K562 (cell line): ENCODE results near the gene OCSTAMP. TPM values are rescaled to one million over a fixed set of nuclear protein-coding genes. Genes with fewer than 3 reads are reported as not detected.

Experiments used
- ATAC-seq: fragments of 200-7000 bp; cut with Tn5 transposase; 3 replicates; pipeline ENCODE4 v1.9.1; 2020; ENCODE audit warnings: moderate library complexity
- BruUV-seq: library from RNA; stranded (reverse); fragments of 400-500 nt; replicated peaks from 2 replicates; lab custom pipeline; 2021; lab: Mats Ljungman, UMichigan
- CTCF ChIA-PET: fragments of 300-600 bp; formaldehyde crosslinking; extraction: SDS; loops from one replicate; lab custom pipeline; 2021; ENCODE audit warnings: low intra/inter-chr PET ratio; lab: Yijun Ruan, JAX
- POLR2A ChIA-PET: fragments of 300-600, 350-650 bp; sonication (Branson Sonifier 250); formaldehyde crosslinking; extraction: SDS; loops from one replicate; lab custom pipeline; 2021; ENCODE audit warnings: antibody characterized with exemption, inconsistent platforms; lab: Yijun Ruan, JAX
- DNase-seq, 4 experiments: peaks; one replicate each; pipeline versions ENCODE4 v3.0.0 to v3.0.0-alpha.2; 2011 to 2018; ENCODE audit warnings: low spot score in 3 of 4, mixed read lengths in 3 of 4; ENCODE audit errors: extremely low read depth in 1 of 4
- FAIRE-seq: peaks from 2 replicates; lab custom pipeline; 2011; peaks lifted over from hg19 to GRCh38; lab: Jason Lieb, UNC
- H2AFZ ChIP-seq: 2 replicates; pipeline ENCODE4 v1.6.0; 2011; ENCODE audit warnings: low read depth, low read length, control low read depth, inconsistent platforms
- H3K27ac ChIP-seq: fragments of 200-600 bp; 3 replicates; pipeline ENCODE4 v1.8.0; 2011; ENCODE audit warnings: low read depth, mild to moderate bottlenecking, control low read depth, inconsistent platforms, low read length, moderate library complexity, mixed read lengths; ENCODE audit errors: extremely low read depth
- H3K27me3 ChIP-seq, 2 experiments: fragments of 300-600 bp in 1 of 2; 2 replicates in 1 of 2; 3 replicates in 1 of 2; pipeline versions ENCODE4 v1.6.0 to v1.8.0; 2011; ENCODE audit warnings: inconsistent platforms in 2 of 2, low read length in 2 of 2, mild to moderate bottlenecking in 1 of 2, mixed read lengths in 1 of 2, moderate library complexity in 1 of 2; ENCODE audit not compliant: control insufficient read depth in 2 of 2, insufficient read depth in 2 of 2
- H3K36me3 ChIP-seq: fragments of 300-600 bp; 3 replicates; pipeline ENCODE4 v1.8.0; 2011; ENCODE audit warnings: mild to moderate bottlenecking, low read length, inconsistent platforms; ENCODE audit not compliant: control insufficient read depth, insufficient read depth
- H3K4me1 ChIP-seq, 2 experiments: fragments of 200-600 bp in 1 of 2; replicated peaks in 1 of 2; 2 replicates in 1 of 2; 3 replicates in 1 of 2; pipeline versions ENCODE4 v1.5.1 to v1.8.0; 2011; ENCODE audit warnings: inconsistent platforms in 2 of 2, low read length in 2 of 2, mild to moderate bottlenecking in 1 of 2, mixed read lengths in 1 of 2, moderate library complexity in 1 of 2; ENCODE audit not compliant: control insufficient read depth in 2 of 2, insufficient read depth in 2 of 2
- H3K4me2 ChIP-seq: 2 replicates; pipeline ENCODE4 v1.6.1; 2011; ENCODE audit warnings: low read length, control low read depth, inconsistent platforms, mixed read lengths; ENCODE audit not compliant: insufficient read depth
- H3K4me3 ChIP-seq: fragments of 200-600 bp; sonication (generic), shearing (Covaris generic); 2 replicates; pipeline ENCODE4 v1.5.1; 2016; ENCODE audit warnings: control low read depth, inconsistent platforms
- H3K79me2 ChIP-seq: fragments of 200-600 bp; 3 replicates; pipeline ENCODE4 v1.8.0; 2011; ENCODE audit warnings: low read length, inconsistent platforms; ENCODE audit not compliant: control insufficient read depth, insufficient read depth
- H3K9ac ChIP-seq, 2 experiments: 2 replicates each; pipeline versions ENCODE4 v1.6.0 to v1.6.1; 2011; ENCODE audit warnings: low read depth in 2 of 2, low read length in 2 of 2, control low read depth in 1 of 2, inconsistent platforms in 1 of 2, mild to moderate bottlenecking in 1 of 2, mixed read lengths in 1 of 2; ENCODE audit not compliant: insufficient read depth in 1 of 2
- H3K9me1 ChIP-seq: one replicate; pipeline ENCODE4 v1.6.0; 2011; ENCODE audit warnings: inconsistent platforms, mild to moderate bottlenecking, low read length, moderate library complexity; ENCODE audit not compliant: control insufficient read depth, insufficient read depth
- H3K9me3 ChIP-seq: replicated peaks from 2 replicates; pipeline ENCODE4 v1.5.1; 2011; ENCODE audit warnings: low read depth, low read length, inconsistent platforms; ENCODE audit not compliant: control insufficient read depth, insufficient read depth
- H4K20me1 ChIP-seq: replicated peaks from 2 replicates; pipeline ENCODE4 v1.6.1; 2011; ENCODE audit warnings: low read length, inconsistent platforms, mixed read lengths; ENCODE audit not compliant: control insufficient read depth, insufficient read depth
- BCOR ChIP-seq: fragments of 450-650 bp; IDR thresholded peaks from 2 replicates; pipeline ENCODE4 v1.6.1; 2016
- CBX2 ChIP-seq: fragments of 200-600 bp; sonication (generic); IDR thresholded peaks from one replicate; pipeline ENCODE4 v1.6.1; 2012; ENCODE audit warnings: mild to moderate bottlenecking, low read length, inconsistent platforms; ENCODE audit not compliant: insufficient read depth, poor library complexity, severe bottlenecking
- ESRRB ChIP-seq: fragments of 250-450 bp; sonication (Bioruptor Pico); IDR thresholded peaks from 2 replicates; pipeline ENCODE4 v1.5.0; 2020; ENCODE audit warnings: mild to moderate bottlenecking, moderate library complexity, borderline replicate concordance
- GABPB1 ChIP-seq: sonication (generic); formaldehyde crosslinking; IDR thresholded peaks from 2 replicates; pipeline ENCODE4 v1.8.0; 2022; ENCODE audit warnings: mild to moderate bottlenecking, missing genetic modification reagents
- GATAD2B ChIP-seq: fragments of 450-650 bp; IDR thresholded peaks from 2 replicates; pipeline ENCODE4 v1.6.1; 2017; ENCODE audit warnings: mild to moderate bottlenecking, borderline replicate concordance
- HMG20B ChIP-seq: fragments of 250-450 bp; sonication (Bioruptor Pico); IDR thresholded peaks from 2 replicates; pipeline ENCODE4 v1.5.0; 2021; ENCODE audit warnings: mild to moderate bottlenecking
- MLX ChIP-seq, 2 experiments: fragments of 450-650 bp in 1 of 2; sonication (generic) in 1 of 2; formaldehyde crosslinking; conservative IDR thresholded peaks; 2 replicates each; pipeline versions ENCODE4 v1.4.0 to v1.8.1; 2020 to 2022; ENCODE audit warnings: mild to moderate bottlenecking in 1 of 2, missing genetic modification reagents in 1 of 2
- NR2F6 ChIP-seq: fragments of 450-650 bp; formaldehyde crosslinking; IDR thresholded peaks from 2 replicates; pipeline ENCODE4 v1.4.0; 2020; ENCODE audit warnings: mild to moderate bottlenecking
- RBM25 ChIP-seq: fragments of 200-400 bp; formaldehyde crosslinking; IDR thresholded peaks from 2 replicates; pipeline ENCODE4 v1.6.1; 2018; ENCODE audit warnings: low read length, low read depth, moderate library complexity; ENCODE audit not compliant: severe bottlenecking
- TSC22D4 ChIP-seq: fragments of 450-650 bp; IDR thresholded peaks from 2 replicates; pipeline ENCODE4 v1.6.1; 2016; ENCODE audit warnings: missing genetic modification characterization, missing biosample characterization, control low read depth
- ZFP36 ChIP-seq: fragments of 150-350 bp; IDR thresholded peaks from 2 replicates; pipeline ENCODE4 v1.6.1; 2018; ENCODE audit warnings: low read length, low read depth; ENCODE audit not compliant: partially characterized antibody
- WGBS: fragments of 100-300 bp; shearing (Covaris generic); methylation state at CpG from one replicate; pipeline ENCODE4 v1.1.6; 2016; ENCODE audit warnings: low coverage, mixed read lengths; ENCODE audit not compliant: insufficient coverage; ENCODE audit errors: missing lambda C conversion rate; 5-methylcytosine and 5-hydroxymethylcytosine counted together
- in situ Hi-C: fragments of 300-500 bp; cut with MboI; formaldehyde crosslinking; loops from 4 replicates; pipeline ENCODE4 v1.15.0; 2018; ENCODE audit warnings: inconsistent platforms, mixed read lengths
- intact Hi-C: fragments of 100-400 bp; cut with micrococcal nuclease; formaldehyde crosslinking; loops from 2 replicates; pipeline ENCODE4 v1.14.2; 2022
- polyA plus RNA-seq, 8 experiments: library from polyadenylated mRNA; depleted of rRNA in 4 of 8; stranded (reverse) in 5 of 8; unstranded in 3 of 8; fragments of >200 nt; fragmentation: Nextera tagmentation in 2 of 8; fragmentation: Illumina TruSeq in 1 of 8; extraction: Ambion mirVana in 2 of 8; extraction: Trizol in 1 of 8; gene quantifications; 2 replicates each; pipeline versions ENCODE4 v1.2.1 to v1.2.3, GENCODE V29; 2011 to 2014; ENCODE audit warnings: inconsistent platforms in 1 of 8, missing spikeins in 1 of 8
- total RNA-seq, 7 experiments: library from RNA; depleted of rRNA in 6 of 7; stranded (reverse); fragments of >200 nt in 6 of 7; fragmentation: Illumina TruSeq in 2 of 7; extraction: Trizol in 2 of 7; gene quantifications; 2 replicates each; pipeline versions ENCODE4 v1.2.1 to v1.2.3, GENCODE V29; 2011 to 2021; ENCODE audit warnings: low replicate concordance in 1 of 7

OCSTAMP gene
- total and polyA plus RNA-seq, 9 of the 15 experiments (the other 6 are each of a cell fraction or from before 2014, with no cell fraction given): not detected

GRCh38 chr20:46569961-46570360 is 19.5 kb upstream of the OCSTAMP start:
- H2AFZ ChIP-seq: no peak overlapping the region
- no peak overlapping the region for H3K9ac ChIP-seq
- H3K79me2 ChIP-seq: no peaks in the 10 kb centered on the region
- no peak overlapping the region for H3K4me3 ChIP-seq
- DNase-seq: no peak
- no peaks in the 10 kb centered on the region for H3K9me1 ChIP-seq
- no peak for FAIRE-seq
- intact Hi-C loops (loop anchor here (10.0 kb wide), 1 partner anchor 75 kb away; no protein-coding TSS in a partner anchor), in situ Hi-C loops (no loop called here)
- peaks cover 7 to 12% of the 10 kb centered on the region in 2 experiments; a peak in 3 of 5 replicates for H3K4me1 ChIP-seq
- H3K27ac ChIP-seq: no peak overlapping the region
- CTCF ChIA-PET: no interaction called here
- 8% methylated on average over 5 of the region's 5 CpGs for WGBS
- BruUV-seq: no TSS peak
- H3K36me3 ChIP-seq: no peaks in the 10 kb centered on the region
- H3K9me3 ChIP-seq: peaks cover 2% of the 10 kb centered on the region; the same call in 1 of the 2 replicates
- H3K27me3 ChIP-seq: no peaks in the 10 kb centered on the region
- ATAC-seq: no peak
- no peak overlapping the region for H3K4me2 ChIP-seq
- TF ChIP-seq MLX (CRISPR knock-in tag; conservative IDR thresholded peaks at IDR 0.05) (no peak), ESRRB (no peak), GABPB1 (CRISPR knock-in tag) (no peak), TSC22D4 (tag) (no peak), BCOR (peak; percentile 58; the same call in 1 of the 2 replicates), RBM25 (peak; percentile 95), ZFP36 (peak; percentile 66), GATAD2B (no peak), CBX2 (no peak), HMG20B (CRISPR knock-in tag) (no peak), NR2F6 (CRISPR knock-in tag) (no peak)
- POLR2A ChIA-PET: no interaction called here
- H4K20me1 ChIP-seq: no peaks in the 10 kb centered on the region; the same call in 1 of the 2 replicates
